Small intestine (tissue), 7 donors: ENCODE results near the gene NCF2. TPM values are rescaled to one million over a fixed set of nuclear protein-coding genes. Genes with fewer than 3 reads are reported as not detected.

Experiments
- DNase-seq, 2 donors: peaks; one replicate each; pipeline versions ENCODE4 v3.0.0 to v3.0.0-alpha.2; 2013
- FAIRE-seq: peaks from 2 replicates; lab custom pipeline; 2012; peaks lifted over from hg19 to GRCh38; lab: Jason Lieb, UNC
- H3K27ac ChIP-seq, 3 donors: one replicate each; pipeline ENCODE4 v1.5.1; 2013; ENCODE audit warnings: low read length in 2 of 3, mild to moderate bottlenecking in 2 of 3, control low read depth in 1 of 3, inconsistent platforms in 1 of 3, low read depth in 1 of 3, moderate library complexity in 1 of 3
- H3K27me3 ChIP-seq, 3 donors: one replicate each; pipeline ENCODE4 v1.6.1; 2013; ENCODE audit warnings: low read length in 3 of 3, inconsistent platforms in 1 of 3; ENCODE audit not compliant: control insufficient read depth in 3 of 3, insufficient read depth in 3 of 3
- H3K36me3 ChIP-seq, 3 donors: one replicate each; pipeline ENCODE4 v1.6.1; 2013; ENCODE audit warnings: low read length in 3 of 3, inconsistent platforms in 1 of 3, low read depth in 1 of 3, mild to moderate bottlenecking in 1 of 3, moderate library complexity in 1 of 3; ENCODE audit not compliant: control insufficient read depth in 3 of 3, insufficient read depth in 2 of 3
- H3K4me1 ChIP-seq, 3 donors: one replicate each; pipeline ENCODE4 v1.6.1; 2013; ENCODE audit warnings: low read length in 2 of 3, inconsistent platforms in 1 of 3, low read depth in 1 of 3, mild to moderate bottlenecking in 1 of 3, moderate library complexity in 1 of 3; ENCODE audit not compliant: control insufficient read depth in 3 of 3, insufficient read depth in 2 of 3
- H3K4me3 ChIP-seq, 3 donors: one replicate each; pipeline ENCODE4 v1.5.1; 2013; ENCODE audit warnings: low read length in 3 of 3, control low read depth in 1 of 3, inconsistent platforms in 1 of 3, low read depth in 1 of 3, mild to moderate bottlenecking in 1 of 3, moderate library complexity in 1 of 3
- H3K9me3 ChIP-seq, 2 donors: one replicate each; pipeline ENCODE4 v1.6.1; 2013; ENCODE audit warnings: low read depth in 1 of 2, low read length in 1 of 2; ENCODE audit not compliant: control insufficient read depth in 2 of 2, insufficient read depth in 1 of 2
- WGBS, 3 donors: extraction: QIAGEN DNeasy Blood & Tissue Kit; methylation state at CpG; one replicate each; pipeline ENCODE4 v1.1.7; 2013; 5-methylcytosine and 5-hydroxymethylcytosine counted together
- polyA plus RNA-seq, 4 donors: library from polyadenylated mRNA; stranded (reverse) in 3 of 4; unstranded in 1 of 4; fragments of 200-250 nt in 3 of 4; fragments of 120-200 nt in 1 of 4; gene quantifications; one replicate each; pipeline versions ENCODE4 v1.2.1 to v1.2.3, GENCODE V29; 2013
- donor health status: healthy with polysubstance abuse.
- donor health status: control.
- donor health status: control.
- donor health status: Bipolar disorder and iron deficiency.
- donor health status: healthy.

NCF2 gene
- polyA plus RNA-seq, 4 donors = 0.89 to 4.9 (median 3.3) TPM

GRCh38 chr1:183598386-183598785 lies 8.1 kb upstream of the NCF2 start:
- Histone ChIP-seq H3K9me3 (no peaks in the 10 kb centered on the region), H3K4me3 (no peak overlapping the region), H3K27me3 (no peaks in the 10 kb centered on the region), H3K36me3 (no peaks in the 10 kb centered on the region), H3K27ac (peak overlapping the region in 1 of 3 donors; percentile 54), H3K4me1 (peaks cover 0 to 13% (median 0%) of the 10 kb centered on the region in 3 donors)
- WGBS, 3 donors = 52 to 74% (median 57%) methylated on average over 2 of the region's 2 CpGs
- FAIRE-seq = no peak
- DNase-seq = peak in 1 of 2 donors; percentile 45

- FAIRE-seq (no peak), DNase-seq (no peak)
- Histone ChIP-seq H3K36me3 (no peaks in the 10 kb centered on the region), H3K9me3 (no peaks in the 10 kb centered on the region), H3K4me3 (no peak overlapping the region), H3K4me1 (peaks cover 0 to 11% (median 0%) of the 10 kb centered on the region in 3 donors), H3K27me3 (no peaks in the 10 kb centered on the region), H3K27ac (no peak overlapping the region)
- WGBS, 3 donors = 75 to 83% (median 78%) methylated on average over 5 of the region's 5 CpGs
Observed at GRCh38 chr1:183597656-183598347, 7.5 kb upstream of the NCF2 start.

- FAIRE-seq (no peak), DNase-seq (no peak)
- H3K36me3 ChIP-seq = no peaks in the 10 kb centered on the region
- 88 to 92% (median 90%) methylated on average over 5 of the region's 5 CpGs for WGBS, 3 donors
- H3K4me3 ChIP-seq = no peak overlapping the region
- no peaks in the 10 kb centered on the region for H3K9me3 ChIP-seq
- H3K4me1 ChIP-seq = no peaks in the 10 kb centered on the region
- no peaks in the 10 kb centered on the region for H3K27me3 ChIP-seq
- H3K27ac ChIP-seq = no peak overlapping the region
Observed at GRCh38 chr1:183596500-183596899, 6.2 kb upstream of the NCF2 start.

GRCh38 chr1:183595537-183595936 lies 5.3 kb upstream of the NCF2 start:
- H3K27ac ChIP-seq = no peak overlapping the region
- no peak overlapping the region for H3K4me3 ChIP-seq
- 95 to 98% (median 96%) methylated on average over 2 of the region's 2 CpGs for WGBS, 3 donors
- no peaks in the 10 kb centered on the region for H3K36me3 ChIP-seq
- FAIRE-seq (no peak), DNase-seq (no peak)
- no peaks in the 10 kb centered on the region for H3K27me3 ChIP-seq
- H3K4me1 ChIP-seq = peaks cover 0 to under 1% (median 0%) of the 10 kb centered on the region in 3 donors
- no peaks in the 10 kb centered on the region for H3K9me3 ChIP-seq

GRCh38 chr1:183593356-183593755 lies 3.1 kb upstream of the NCF2 start:
- no peaks in the 10 kb centered on the region for H3K27me3 ChIP-seq
- no peak for DNase-seq
- FAIRE-seq = no peak
- H3K36me3 ChIP-seq = no peaks in the 10 kb centered on the region
- 62 to 71% (median 66%) methylated on average over 3 of the region's 3 CpGs for WGBS, 3 donors
- H3K4me3 ChIP-seq = no peak overlapping the region
- peaks cover 0 to 10% (median 0%) of the 10 kb centered on the region in 3 donors for H3K4me1 ChIP-seq
- H3K9me3 ChIP-seq = no peaks in the 10 kb centered on the region
- no peak overlapping the region for H3K27ac ChIP-seq

- 90 to 93% (median 90%) methylated on average over 7 of the region's 7 CpGs for WGBS, 3 donors
- FAIRE-seq (no peak), DNase-seq (no peak)
- H3K27me3 ChIP-seq = no peaks in the 10 kb centered on the region
- no peak overlapping the region for H3K4me3 ChIP-seq
- H3K27ac ChIP-seq = no peak overlapping the region
- H3K36me3 ChIP-seq = no peaks in the 10 kb centered on the region
- H3K4me1 ChIP-seq = peaks cover 0 to 10% (median 0%) of the 10 kb centered on the region in 3 donors
- H3K9me3 ChIP-seq = no peaks in the 10 kb centered on the region
Observed at GRCh38 chr1:183592733-183593132, 2.5 kb upstream of the NCF2 start.

- Histone ChIP-seq H3K27ac (peak overlapping the region in 1 of 3 donors; percentile 58), H3K4me1 (peaks cover 0 to 10% (median 0%) of the 10 kb centered on the region in 3 donors), H3K27me3 (no peaks in the 10 kb centered on the region), H3K9me3 (no peaks in the 10 kb centered on the region), H3K36me3 (no peaks in the 10 kb centered on the region), H3K4me3 (no peak overlapping the region)
- no peak for FAIRE-seq
- no peak for DNase-seq
- WGBS, 3 donors = 85 to 88% (median 87%) methylated on average over 4 of the region's 4 CpGs
Observed at GRCh38 chr1:183589874-183590243, 400 bp downstream of the NCF2 start.

GRCh38 chr1:183589384-183589783 lies 875 bp downstream of the NCF2 start:
- Histone ChIP-seq H3K27ac (no peak overlapping the region), H3K4me1 (peaks cover 0 to 10% (median 0%) of the 10 kb centered on the region in 3 donors), H3K27me3 (no peaks in the 10 kb centered on the region), H3K36me3 (no peaks in the 10 kb centered on the region), H3K4me3 (no peak overlapping the region), H3K9me3 (no peaks in the 10 kb centered on the region)
- WGBS, 3 donors = 87 to 89% (median 89%) methylated on average over 5 of the region's 5 CpGs
- DNase-seq = no peak
- FAIRE-seq = no peak

- no peaks in the 10 kb centered on the region for H3K27me3 ChIP-seq
- DNase-seq (peak; percentile 40 to 53), FAIRE-seq (no peak)
- H3K9me3 ChIP-seq = no peaks in the 10 kb centered on the region
- peaks cover 0 to 10% (median 0%) of the 10 kb centered on the region in 3 donors for H3K4me1 ChIP-seq
- no peak overlapping the region for H3K4me3 ChIP-seq
- no peaks in the 10 kb centered on the region for H3K36me3 ChIP-seq
- H3K27ac ChIP-seq = peak overlapping the region in 2 of 3 donors; percentile 11 to 13
Observed at GRCh38 chr1:183588827-183589226, 1.4 kb downstream of the NCF2 start.
